GM18873 (cell line): ENCODE data around the gene LRRC25.

ENCODE experiments used
- ATAC-seq: cut with Tn5 transposase; IDR thresholded peaks from one replicate; pipeline ENCODE4 v1.9.1; 2021; ENCODE audit warnings: mild to moderate bottlenecking, moderate library complexity, moderate number of reproducible peaks; ENCODE audit not compliant: unreplicated experiment, low FRiP score

LRRC25 gene

DNA sequence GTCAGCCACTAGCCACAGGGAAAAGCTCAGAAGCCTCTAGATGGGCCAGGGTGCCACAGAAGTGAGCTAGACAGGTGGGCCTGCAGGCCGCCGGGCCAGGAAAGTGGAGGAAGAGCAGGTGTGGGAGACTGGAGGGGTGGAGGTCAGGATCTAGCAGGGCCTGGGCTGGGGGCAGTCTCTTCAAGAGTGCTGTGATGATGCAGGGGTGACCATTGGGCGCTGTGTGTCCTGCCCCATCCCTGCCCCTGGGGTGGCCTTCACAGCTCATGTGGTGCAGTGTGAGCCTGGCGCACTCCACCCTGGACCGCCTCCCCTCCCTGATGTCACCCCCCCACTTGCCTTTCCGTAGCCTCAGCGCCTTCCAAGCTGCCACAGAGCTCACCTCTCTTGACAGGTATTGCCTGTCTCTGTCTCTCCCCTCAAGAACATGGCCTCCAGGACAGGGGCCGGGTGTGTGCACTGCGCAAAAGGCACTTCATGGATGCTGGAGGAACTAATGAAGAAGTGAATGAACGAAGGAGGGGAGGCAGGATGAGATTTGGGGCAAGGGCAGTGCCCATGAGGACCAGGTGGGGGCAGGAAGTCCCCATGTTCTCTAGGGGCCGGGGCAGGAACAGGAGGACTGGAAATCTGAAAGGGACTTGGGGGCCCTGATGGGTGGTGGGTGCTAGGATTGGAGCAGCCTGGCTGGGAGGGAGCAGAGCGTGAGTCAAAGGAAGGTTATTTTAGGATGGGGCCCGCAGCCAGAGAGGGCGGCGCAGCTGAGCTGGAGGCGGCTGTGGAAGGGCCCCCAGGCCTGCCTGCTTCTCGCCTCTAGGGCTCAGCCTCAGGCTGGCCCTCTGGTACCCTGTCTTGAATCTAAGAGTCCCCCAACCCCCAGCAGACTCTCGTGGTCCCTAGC, 28.3 kb upstream of the LRRC25 start:
- no peak for ATAC-seq

DNA sequence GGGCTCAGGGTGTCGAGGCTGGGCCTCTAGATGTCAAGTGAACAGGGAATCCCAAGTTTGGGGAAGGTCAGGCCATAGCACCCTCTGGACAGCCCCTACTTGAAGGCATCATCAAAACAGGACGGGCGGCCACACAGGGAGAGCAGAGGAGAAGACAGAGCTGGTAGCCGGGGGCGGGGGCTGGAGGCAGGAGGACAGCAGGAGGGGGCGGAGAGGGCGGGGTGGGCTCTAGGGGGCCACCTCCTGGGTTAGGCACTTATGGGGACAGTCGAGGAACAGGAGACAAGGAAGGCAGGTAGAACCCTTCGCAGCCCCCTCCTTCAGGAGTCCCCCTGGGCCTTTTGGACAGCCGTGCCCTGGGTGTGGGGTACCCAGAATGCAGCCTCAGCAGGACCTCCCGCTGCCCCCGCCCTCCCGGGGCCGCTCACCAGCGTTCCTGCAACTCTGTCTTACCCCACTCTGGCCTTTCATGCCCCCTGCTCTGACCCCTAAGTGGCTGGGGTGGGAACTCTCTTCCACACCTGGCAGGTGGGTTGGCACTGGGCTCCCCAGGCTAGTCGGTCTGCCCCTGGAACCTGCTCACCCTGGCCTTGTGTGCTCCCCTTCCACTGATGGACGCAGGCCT, 27.6 kb upstream of the LRRC25 start:
- no peak for ATAC-seq

DNA sequence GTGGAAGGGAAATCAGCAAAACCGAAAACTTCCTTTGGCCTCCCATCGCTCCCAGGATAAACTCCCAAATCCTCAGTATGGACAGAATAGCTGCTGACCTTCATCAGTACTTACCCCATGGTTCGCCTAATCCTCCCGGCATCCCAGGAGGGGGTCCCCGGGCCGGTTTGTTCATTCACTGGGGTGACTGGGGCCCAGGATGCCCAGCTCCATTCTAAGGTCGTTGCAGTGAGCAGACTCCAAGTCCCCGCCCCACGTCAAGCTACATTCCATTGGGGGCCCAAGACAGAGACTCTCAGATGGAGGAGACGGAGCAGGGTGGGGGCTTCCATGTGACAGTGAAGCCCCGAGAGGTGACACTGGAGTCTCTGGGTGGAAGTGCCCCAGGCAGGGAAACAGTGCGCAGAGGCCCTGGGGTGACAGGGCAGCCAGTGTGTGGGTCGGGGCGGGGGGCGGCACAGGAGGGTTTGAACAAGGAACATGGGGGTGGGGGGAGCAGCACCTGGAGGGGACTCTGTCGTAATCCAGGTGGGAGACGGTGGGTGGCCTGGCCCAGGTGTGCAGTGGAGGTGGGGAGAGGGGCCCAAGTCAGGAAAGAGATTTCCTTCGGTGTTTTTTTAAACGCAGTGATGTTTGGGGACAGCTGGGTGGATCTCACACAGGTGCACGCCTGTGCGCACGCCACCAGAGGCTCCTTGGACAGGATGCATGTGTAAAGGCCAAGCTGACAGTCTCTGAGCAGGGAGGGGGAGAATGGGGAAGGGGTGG, 26.9 kb upstream of the LRRC25 start:
- no peak for ATAC-seq

DNA sequence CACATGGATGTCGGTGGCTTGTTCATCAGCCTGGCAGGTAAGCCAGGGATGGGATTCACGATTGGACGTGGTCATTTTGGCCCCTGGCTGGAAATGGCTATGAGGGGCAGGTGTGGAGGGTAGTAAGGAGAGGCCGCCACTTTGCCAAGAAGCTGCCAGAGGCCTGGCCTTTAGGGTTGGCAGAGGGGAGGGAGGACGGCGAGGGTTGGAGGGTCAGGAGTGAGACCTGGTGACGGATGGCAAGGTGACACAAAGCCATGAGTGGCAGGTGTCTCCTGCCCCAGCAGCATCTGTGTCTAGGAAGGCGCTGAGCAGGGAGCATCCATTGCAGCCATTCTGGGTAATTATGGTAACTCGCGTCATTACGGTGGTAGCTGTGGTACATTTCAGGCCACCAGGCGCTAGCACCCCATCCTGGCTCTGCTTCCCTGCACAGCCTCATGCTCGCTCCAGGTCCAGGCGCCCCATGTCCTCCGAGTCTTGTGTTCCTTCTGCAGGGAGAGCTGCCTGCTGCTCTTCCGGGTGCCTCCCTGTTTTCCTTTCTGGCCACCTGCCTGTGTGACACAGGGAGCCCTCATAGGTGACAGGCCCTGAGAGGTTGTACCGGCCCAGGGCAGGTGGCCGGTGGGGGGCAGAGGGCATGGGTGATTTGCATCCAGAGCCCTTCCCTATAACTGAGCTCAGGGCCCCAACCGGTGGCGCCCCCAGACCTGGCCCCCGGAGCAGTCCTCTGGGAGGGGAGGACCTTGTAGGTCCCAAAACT, 26.0 kb upstream of the LRRC25 start:
- ATAC-seq: no peak

GRCh38 chr19:18422530-18423191, 25.2 kb upstream of the LRRC25 start:
- ATAC-seq: no peak

- ATAC-seq: no peak
Measured at GRCh38 chr19:18421371-18421959, 24.0 kb upstream of the LRRC25 start.

- no peak for ATAC-seq
Measured at GRCh38 chr19:18420930-18421329, 23.5 kb upstream of the LRRC25 start.

DNA sequence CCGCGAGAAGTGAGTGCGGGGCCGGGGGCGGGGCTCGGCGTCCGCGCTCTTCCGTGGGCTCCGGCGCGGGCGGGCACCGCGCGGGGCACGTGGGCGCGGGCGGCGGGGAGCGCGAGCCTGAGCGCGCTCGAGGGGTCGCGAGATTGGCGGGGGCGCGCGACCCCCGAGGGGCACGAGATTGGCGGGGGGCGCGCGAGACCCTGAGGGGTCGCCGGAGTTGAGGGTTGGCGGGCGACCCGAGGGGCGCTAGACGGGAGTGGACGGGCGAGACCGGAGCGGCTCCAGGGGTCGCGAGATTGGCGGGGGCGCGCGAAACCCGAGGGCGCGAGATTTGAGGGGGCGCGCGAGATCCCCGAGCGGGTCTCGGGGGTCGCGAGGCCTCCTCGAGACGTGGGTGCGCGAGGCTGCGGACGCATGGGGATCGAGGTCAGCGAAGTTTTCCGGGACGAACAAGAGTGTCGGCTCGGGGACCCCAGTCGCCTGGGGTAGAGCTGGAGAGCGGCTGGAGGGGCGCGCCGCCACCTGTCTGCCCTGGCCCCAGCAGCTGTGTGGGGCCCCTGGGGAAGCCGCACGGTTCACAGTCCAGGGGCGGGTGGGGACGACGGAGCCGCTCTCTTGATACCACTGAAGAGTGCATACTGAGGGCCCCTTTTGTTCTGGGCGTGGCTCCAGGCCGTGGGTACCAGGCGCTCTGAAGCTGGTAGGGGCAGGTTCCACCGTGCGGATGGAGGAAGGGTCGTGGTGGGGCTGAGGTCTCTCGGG, 22.5 kb upstream of the LRRC25 start:
- ATAC-seq: no peak

- no peak for ATAC-seq
Measured at GRCh38 chr19:18419195-18419698, 21.8 kb upstream of the LRRC25 start, which contains the start of gene SSBP4. Gene SSBP4, plus strand, starts transcription at chr19:18419398. Its CDS starts 251 bp downstream, at chr19:18419649.

- ATAC-seq: no peak
Measured at GRCh38 chr19:18418483-18419194, 21.2 kb upstream of the LRRC25 start.

DNA sequence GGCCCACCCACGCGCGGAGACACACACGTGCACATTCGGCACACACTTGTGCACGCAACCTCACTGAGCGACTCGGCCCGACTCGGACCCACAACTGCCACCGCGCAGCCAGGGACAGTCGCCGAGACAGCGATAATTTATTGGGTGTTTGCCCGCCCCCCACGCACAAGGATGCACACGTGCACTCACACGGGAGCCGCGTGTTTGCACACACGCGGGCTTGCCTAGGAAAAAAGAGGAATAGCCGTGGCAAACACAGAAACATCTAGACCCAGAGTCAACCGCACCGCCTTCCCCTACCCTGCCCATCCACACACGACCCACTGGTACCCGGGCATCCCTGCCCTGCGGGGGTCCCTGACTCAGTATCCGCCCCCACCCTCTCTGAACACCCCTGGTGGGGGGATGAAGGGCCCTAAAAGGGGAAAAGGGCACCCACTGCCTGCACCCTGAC, 20.6 kb upstream of the LRRC25 start:
- no peak for ATAC-seq

DNA sequence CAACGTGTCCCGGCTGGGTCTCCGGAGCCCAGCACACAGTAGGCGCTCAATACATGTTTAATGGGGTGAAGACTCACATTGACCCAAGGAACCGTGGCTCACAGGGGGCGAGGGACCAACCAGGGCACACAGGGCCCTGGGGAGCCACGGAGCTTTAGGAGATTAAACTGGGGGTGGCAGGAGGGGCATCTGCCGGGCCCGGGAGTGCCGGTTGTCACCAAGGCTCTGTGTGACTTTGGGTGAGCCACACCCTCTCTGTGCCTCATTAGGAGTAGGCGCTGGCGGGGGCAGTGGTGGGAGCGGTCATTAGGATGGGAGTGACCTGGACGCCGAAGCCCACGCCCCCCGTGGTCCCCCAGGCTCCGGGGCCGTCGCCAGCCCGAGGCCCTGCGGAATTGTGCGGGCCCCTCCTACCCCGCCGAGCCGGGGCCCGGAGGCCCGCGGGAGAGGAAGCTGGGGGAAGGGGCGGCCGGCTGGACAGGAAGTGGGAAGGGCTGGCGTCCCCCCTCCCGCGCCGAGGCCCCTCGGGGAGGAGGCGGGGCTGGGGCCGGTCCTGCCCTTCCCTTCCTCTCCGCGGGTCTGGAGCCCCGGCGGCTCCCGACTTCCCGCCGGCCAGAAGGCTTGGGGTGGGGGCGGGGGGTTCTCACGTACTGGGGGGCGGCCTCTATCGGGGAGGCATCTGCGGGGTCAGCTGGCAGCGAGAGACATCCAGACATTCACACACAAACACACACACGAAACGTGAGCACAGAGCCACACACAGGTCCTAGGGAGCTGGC, 20.0 kb upstream of the LRRC25 start:
- ATAC-seq: no peak

GRCh38 chr19:18416778-18417249, 19.4 kb upstream of the LRRC25 start:
- ATAC-seq: no peak

- no peak for ATAC-seq
Measured at GRCh38 chr19:18415178-18415867, 17.9 kb upstream of the LRRC25 start.

- no peak for ATAC-seq
Measured at GRCh38 chr19:18414504-18415177, 17.2 kb upstream of the LRRC25 start.
